HepG2 (cell line): ENCODE data around the gene CIAO2B. TPM values are rescaled to one million over a fixed set of nuclear protein-coding genes. Genes with fewer than 3 reads are reported as not detected.

ENCODE experiments used
- ATAC-seq: fragments of 200-7000 bp; cut with Tn5 transposase; 3 replicates; pipeline ENCODE4 v1.9.1; 2020; ENCODE audit warnings: mild to moderate bottlenecking, moderate library complexity
- BruUV-seq: library from RNA; stranded (reverse); fragments of 400-500 nt; replicated peaks from 2 replicates; lab custom pipeline; 2021; lab: Mats Ljungman, UMichigan
- CTCF ChIA-PET: fragments of 300-600 bp; formaldehyde crosslinking; extraction: SDS; loops from one replicate; lab custom pipeline; 2021; ENCODE audit warnings: low total read pairs, inconsistent platforms, low intra/inter-chr PET ratio; lab: Yijun Ruan, JAX
- POLR2A ChIA-PET: fragments of 350-600 bp; sonication (Branson Sonifier 250); formaldehyde crosslinking; loops from one replicate; lab custom pipeline; 2020; ENCODE audit warnings: antibody characterized with exemption, inconsistent platforms; lab: Yijun Ruan, JAX
- DNase-seq: peaks from one replicate; pipeline ENCODE4 v3.0.0-alpha.2; 2015; ENCODE audit warnings: low spot score
- FAIRE-seq: peaks from 3 replicates; lab custom pipeline; 2011; peaks lifted over from hg19 to GRCh38; lab: Jason Lieb, UNC
- H2AFZ ChIP-seq: one replicate; pipeline ENCODE4 v1.6.1; 2011; ENCODE audit warnings: low read length, inconsistent platforms
- H3K27ac ChIP-seq: fragments of 300-600 bp; 3 replicates; pipeline ENCODE4 v1.8.0; 2011; ENCODE audit warnings: mixed run types, mild to moderate bottlenecking, mixed read lengths, low read length, inconsistent platforms; ENCODE audit not compliant: insufficient read depth; ENCODE audit errors: extremely low read length
- H3K27me3 ChIP-seq, 2 experiments: fragments of 200-600 bp in 1 of 2; 2 replicates in 1 of 2; 3 replicates in 1 of 2; pipeline versions ENCODE4 v1.6.0 to v1.8.0; 2011; ENCODE audit warnings: low read length in 2 of 2, mild to moderate bottlenecking in 2 of 2, moderate library complexity in 2 of 2, inconsistent platforms in 1 of 2; ENCODE audit not compliant: insufficient read depth in 2 of 2, control insufficient read depth in 1 of 2
- H3K36me3 ChIP-seq, 2 experiments: fragments of 200-600 bp in 1 of 2; replicated peaks in 1 of 2; 2 replicates in 1 of 2; 3 replicates in 1 of 2; pipeline versions ENCODE4 v1.5.1 to v1.8.0; 2011; ENCODE audit warnings: low read length in 2 of 2, inconsistent platforms in 1 of 2; ENCODE audit not compliant: insufficient read depth in 2 of 2, control insufficient read depth in 1 of 2
- H3K4me1 ChIP-seq: 2 replicates; pipeline ENCODE4 v1.5.1; 2012; ENCODE audit warnings: low read length, inconsistent platforms; ENCODE audit not compliant: insufficient read depth
- H3K4me2 ChIP-seq: 2 replicates; pipeline ENCODE4 v1.6.0; 2011; ENCODE audit warnings: low read depth, low read length, inconsistent platforms
- H3K4me3 ChIP-seq, 3 experiments: fragments of 200-600 bp in 1 of 3; sonication (generic), shearing (Covaris generic) in 1 of 3; replicated peaks in 1 of 3; 2 replicates each; pipeline ENCODE4 v1.5.1; 2011 to 2016; ENCODE audit warnings: low read length in 3 of 3, inconsistent platforms in 2 of 3, low read depth in 2 of 3, mild to moderate bottlenecking in 2 of 3, control low read depth in 1 of 3, mixed read lengths in 1 of 3; ENCODE audit not compliant: insufficient read depth in 1 of 3
- H3K79me2 ChIP-seq: one replicate; pipeline ENCODE4 v1.6.1; 2011; ENCODE audit warnings: low read length, inconsistent platforms; ENCODE audit not compliant: insufficient read depth
- H3K9ac ChIP-seq: 2 replicates; pipeline ENCODE4 v1.6.0; 2011; ENCODE audit warnings: mild to moderate bottlenecking, low read depth, low read length, inconsistent platforms; ENCODE audit not compliant: insufficient read depth
- H3K9me3 ChIP-seq: 2 replicates; pipeline ENCODE4 v1.5.1; 2012; ENCODE audit warnings: mild to moderate bottlenecking, low read length
- H4K20me1 ChIP-seq: 2 replicates; pipeline ENCODE4 v1.6.0; 2011; ENCODE audit warnings: inconsistent platforms, mild to moderate bottlenecking, low read length, moderate library complexity; ENCODE audit not compliant: insufficient read depth
- ATF7 ChIP-seq, 2 experiments: fragments of 450-650 bp in 1 of 2; sonication (generic) in 1 of 2; formaldehyde crosslinking in 1 of 2; IDR thresholded peaks; 2 replicates each; pipeline versions ENCODE4 v1.4.0 to v1.6.1; 2016 to 2020; ENCODE audit warnings: antibody characterized with exemption in 1 of 2, mild to moderate bottlenecking in 1 of 2, missing genetic modification reagents in 1 of 2
- DRAP1 ChIP-seq: IDR thresholded peaks from 2 replicates; pipeline ENCODE4 v1.6.1; 2016; ENCODE audit warnings: missing genetic modification reagents, missing compliant biosample characterization
- ELK4 ChIP-seq: sonication (generic); formaldehyde crosslinking; IDR thresholded peaks from 2 replicates; pipeline ENCODE4 v1.9.0; 2021; ENCODE audit warnings: missing genetic modification reagents, borderline replicate concordance
- FOSL2 ChIP-seq: sonication (generic); formaldehyde crosslinking; IDR thresholded peaks from 2 replicates; pipeline ENCODE4 v1.4.0; 2020; ENCODE audit warnings: missing genetic modification reagents
- FOXO1 ChIP-seq: sonication (generic); formaldehyde crosslinking; IDR thresholded peaks from 2 replicates; pipeline ENCODE4 v1.4.0; 2020; ENCODE audit warnings: missing genetic modification reagents
- GABPB1 ChIP-seq: IDR thresholded peaks from 2 replicates; pipeline ENCODE4 v1.6.1; 2016; ENCODE audit warnings: mild to moderate bottlenecking, missing genetic modification reagents, moderate library complexity, missing compliant biosample characterization
- KDM5B ChIP-seq: sonication (generic); formaldehyde crosslinking; IDR thresholded peaks from 2 replicates; pipeline ENCODE4 v1.4.0; 2020; ENCODE audit warnings: missing genetic modification reagents, mild to moderate bottlenecking, borderline replicate concordance
- NFE2L2 ChIP-seq: fragments of 150-350 bp; IDR thresholded peaks from 2 replicates; pipeline ENCODE4 v1.6.1; 2014; ENCODE audit warnings: low read length
- NFKB2 ChIP-seq: sonication (generic); formaldehyde crosslinking; IDR thresholded peaks from 2 replicates; pipeline ENCODE4 v1.4.0; 2020; ENCODE audit warnings: missing genetic modification reagents, borderline replicate concordance
- NRL ChIP-seq: sonication (generic); formaldehyde crosslinking; IDR thresholded peaks from 2 replicates; pipeline ENCODE4 v1.5.0; 2020; ENCODE audit warnings: missing genetic modification reagents, mild to moderate bottlenecking, moderate library complexity, borderline replicate concordance
- PCBP1 ChIP-seq: fragments of 200-400 bp; formaldehyde crosslinking; IDR thresholded peaks from 2 replicates; pipeline ENCODE4 v1.6.1; 2017; ENCODE audit warnings: mild to moderate bottlenecking, low read depth, low read length, borderline replicate concordance
- RCOR2 ChIP-seq: IDR thresholded peaks from 2 replicates; pipeline ENCODE4 v1.6.1; 2016; ENCODE audit warnings: missing biosample characterization, missing genetic modification reagents
- REPIN1 ChIP-seq: sonication (generic); formaldehyde crosslinking; IDR thresholded peaks from 2 replicates; pipeline ENCODE4 v1.8.0; 2022; ENCODE audit warnings: missing genetic modification reagents, low read depth, mild to moderate bottlenecking, borderline replicate concordance
- SAP130 ChIP-seq: IDR thresholded peaks from 2 replicates; pipeline ENCODE4 v1.6.1; 2016; ENCODE audit warnings: low read depth
- SMAD1 ChIP-seq: sonication (generic); formaldehyde crosslinking; IDR thresholded peaks from 2 replicates; pipeline ENCODE4 v1.4.0; 2020; ENCODE audit warnings: missing genetic modification reagents, low read depth, mild to moderate bottlenecking, borderline replicate concordance
- SP140L ChIP-seq: sonication (generic); formaldehyde crosslinking; IDR thresholded peaks from 2 replicates; pipeline ENCODE4 v1.4.0; 2020; ENCODE audit warnings: missing genetic modification reagents, borderline replicate concordance
- STAG1 ChIP-seq: sonication (generic); formaldehyde crosslinking; IDR thresholded peaks from 2 replicates; pipeline ENCODE4 v1.4.0; 2020; ENCODE audit warnings: missing genetic modification reagents
- SUZ12 ChIP-seq: fragments of 150-350 bp; IDR thresholded peaks from 2 replicates; pipeline ENCODE4 v1.6.1; 2014; ENCODE audit warnings: low read depth, low read length
- TEAD3 ChIP-seq: optimal IDR thresholded peaks from 2 replicates; pipeline ENCODE3; 2016; ENCODE audit warnings: borderline replicate concordance
- ZNF235 ChIP-seq: sonication (generic); formaldehyde crosslinking; IDR thresholded peaks from 2 replicates; pipeline ENCODE4 v1.8.1; 2023; ENCODE audit warnings: mild to moderate bottlenecking, missing genetic modification reagents, borderline replicate concordance
- ZNF510 ChIP-seq: sonication (generic); formaldehyde crosslinking; IDR thresholded peaks from 2 replicates; pipeline ENCODE4 v1.4.0; 2020; ENCODE audit warnings: low read depth, mild to moderate bottlenecking, missing genetic modification reagents
- ZNF773 ChIP-seq: sonication (generic); formaldehyde crosslinking; IDR thresholded peaks from 2 replicates; pipeline ENCODE4 v1.4.0; 2020; ENCODE audit warnings: missing genetic modification reagents, borderline replicate concordance
- WGBS: methylation state at CpG from one replicate; pipeline ENCODE4 v1.1.6; 2017; ENCODE audit warnings: low lambda C conversion rate; 5-methylcytosine and 5-hydroxymethylcytosine counted together
- in situ Hi-C: cut with HindIII; loops from 2 replicates; pipeline ENCODE4 v1.10.0; 2017; ENCODE audit warnings: low pct_unique_long_range_greater_than_20kb; ENCODE audit not compliant: extremely low pct_ligation_motif_present
- intact Hi-C: fragments of 100-400 bp; cut with micrococcal nuclease; formaldehyde crosslinking; loops from one replicate; pipeline ENCODE4 v1.10.0; 2022; ENCODE audit not compliant: unreplicated experiment
- polyA plus RNA-seq, 8 experiments: library from polyadenylated mRNA; depleted of rRNA in 3 of 8; stranded (reverse) in 7 of 8; unstranded in 1 of 8; fragments of >200 nt; fragmentation: Illumina TruSeq in 4 of 8; extraction: Trizol in 4 of 8; gene quantifications; 2 replicates each; pipeline versions ENCODE4 v1.2.1 to v1.2.3, GENCODE V29; 2011 to 2016; ENCODE audit warnings: low read depth in 4 of 8, missing spikeins in 1 of 8, mixed read lengths in 1 of 8; ENCODE audit not compliant: insufficient read depth in 1 of 8
- total RNA-seq, 5 experiments: library from RNA; depleted of rRNA; stranded (reverse); fragments of >200 nt; fragmentation: Illumina TruSeq; extraction: Trizol; gene quantifications; 2 replicates each; pipeline ENCODE4 v1.2.3, GENCODE V29; 2016; ENCODE audit warnings: low read depth in 1 of 5

CIAO2B gene
- total and polyA plus RNA-seq, 2 of the 13 experiments (the other 11 are each of a cell fraction or from before 2014, with no cell fraction given): 157 to 293 TPM

GRCh38 chr16:66894948-66895688, 39.1 kb downstream of the CIAO2B start:
- H3K36me3 ChIP-seq: no peaks in the 10 kb centered on the region; a peak in 1 of 5 replicates
- H3K79me2 ChIP-seq: no peaks in the 10 kb centered on the region
- H3K4me2 ChIP-seq: peak overlapping the region; percentile 34; the same call in 1 of the 2 replicates
- ChIA-PET POLR2A (interaction anchor here (0.9 to 2.2 kb wide), 5 partner anchors 10 to 39 kb away, joined by 3 to 13 read pairs (median 5); partner anchors contain the start of genes CDH16, CIAO2B and PDP2), CTCF (interaction anchor here (0.7 to 3.3 kb wide), 10 partner anchors 15 to 291 kb away, joined by 3 to 37 read pairs (median 8); partner anchors contain the start of genes CES3 and RRAD)
- H4K20me1 ChIP-seq: no peaks in the 10 kb centered on the region
- peak; percentile 80 for DNase-seq
- ATAC-seq: peak; percentile 90
- no peak overlapping the region; a peak in 1 of 6 replicates for H3K4me3 ChIP-seq
- no peak overlapping the region for H3K27ac ChIP-seq
- in situ Hi-C loops (no loop called here), intact Hi-C loops (loop anchor here (1.0 to 10.0 kb wide), 4 partner anchors 29 to 260 kb away; partner anchors contain the start of genes B3GNT9, FBXL8 and TRADD)
- no peak overlapping the region for H2AFZ ChIP-seq
- peak; percentile 95 for FAIRE-seq
- no peak overlapping the region for H3K9ac ChIP-seq
- BruUV-seq: no TSS peak
- no peaks in the 10 kb centered on the region for H3K9me3 ChIP-seq
- 30% methylated on average over 9 of the region's 11 CpGs for WGBS
- peaks cover 63% of the 10 kb centered on the region for H3K4me1 ChIP-seq
- H3K27me3 ChIP-seq: peaks cover 0 to 2% of the 10 kb centered on the region in 2 experiments; a peak in 1 of 5 replicates
- TF ChIP-seq SUZ12 (0 out of 2 replicates have a peak, but pooled peaks have one; percentile 12), DRAP1 (CRISPR knock-in tag) (0 out of 2 replicates have a peak, but pooled peaks have one; percentile 26), ZNF235 (CRISPR knock-in tag) (0 out of 2 replicates have a peak, but pooled peaks have one; percentile 32), NRL (CRISPR knock-in tag) (peak; percentile 47; the same call in 1 of the 2 replicates), ZNF773 (CRISPR knock-in tag) (no peak), FOSL2 (CRISPR knock-in tag) (peak; percentile 41; the same call in 1 of the 2 replicates), TEAD3 (peak; percentile 82), SMAD1 (CRISPR knock-in tag) (0 out of 2 replicates have a peak, but pooled peaks have one; percentile 54), KDM5B (peak; percentile 70; the same call in 1 of the 2 replicates), NFE2L2 (0 out of 2 replicates have a peak, but pooled peaks have one; percentile 11), SAP130 (CRISPR knock-in tag) (peak; percentile 60), PCBP1 (0 out of 2 replicates have a peak, but pooled peaks have one; percentile 60), NFKB2 (peak; percentile 21; the same call in 1 of the 2 replicates), SP140L (CRISPR knock-in tag) (0 out of 2 replicates have a peak, but pooled peaks have one; percentile 48), ZNF510 (CRISPR knock-in tag) (no peak), REPIN1 (CRISPR knock-in tag) (peak; percentile 76; the same call in 1 of the 2 replicates), GABPB1 (CRISPR knock-in tag) (peak; percentile 31; the same call in 1 of the 2 replicates), RCOR2 (CRISPR knock-in tag) (no peak), ATF7 (IDR thresholded peaks at IDR 0.05) (no peak), ATF7 (CRISPR knock-in tag; IDR thresholded peaks at IDR 0.05) (no peak), STAG1 (CRISPR knock-in tag) (peak; percentile 99), ELK4 (CRISPR knock-in tag) (no peak), FOXO1 (CRISPR knock-in tag) (peak; percentile 44; the same call in 1 of the 2 replicates)
